GM12865 (cell line): ENCODE results near the gene CLSTN3.
A peak's percentile ranks its signal among the peaks of the same experiment; 100 is the strongest.
"Not testable (repeated sequence)": the region's sequence is repeated elsewhere in the genome, so short reads cannot be mapped to it uniquely, and the experiment has no call there.

Experiments used
- DNase-seq: peaks from one replicate; pipeline ENCODE4 v3.0.0; 2010; ENCODE audit warnings: low read depth
- H3K4me3 ChIP-seq: 2 replicates; pipeline ENCODE4 v1.5.1; 2011; ENCODE audit warnings: mild to moderate bottlenecking, low read depth, low read length, control low read depth
- CTCF ChIP-seq: IDR thresholded peaks from 2 replicates; pipeline ENCODE4 v1.5.1; 2011; ENCODE audit warnings: low read length, control low read depth, low read depth, inconsistent platforms; ENCODE audit not compliant: insufficient read depth; ENCODE audit errors: missing control alignments

The CLSTN3 gene

DNA sequence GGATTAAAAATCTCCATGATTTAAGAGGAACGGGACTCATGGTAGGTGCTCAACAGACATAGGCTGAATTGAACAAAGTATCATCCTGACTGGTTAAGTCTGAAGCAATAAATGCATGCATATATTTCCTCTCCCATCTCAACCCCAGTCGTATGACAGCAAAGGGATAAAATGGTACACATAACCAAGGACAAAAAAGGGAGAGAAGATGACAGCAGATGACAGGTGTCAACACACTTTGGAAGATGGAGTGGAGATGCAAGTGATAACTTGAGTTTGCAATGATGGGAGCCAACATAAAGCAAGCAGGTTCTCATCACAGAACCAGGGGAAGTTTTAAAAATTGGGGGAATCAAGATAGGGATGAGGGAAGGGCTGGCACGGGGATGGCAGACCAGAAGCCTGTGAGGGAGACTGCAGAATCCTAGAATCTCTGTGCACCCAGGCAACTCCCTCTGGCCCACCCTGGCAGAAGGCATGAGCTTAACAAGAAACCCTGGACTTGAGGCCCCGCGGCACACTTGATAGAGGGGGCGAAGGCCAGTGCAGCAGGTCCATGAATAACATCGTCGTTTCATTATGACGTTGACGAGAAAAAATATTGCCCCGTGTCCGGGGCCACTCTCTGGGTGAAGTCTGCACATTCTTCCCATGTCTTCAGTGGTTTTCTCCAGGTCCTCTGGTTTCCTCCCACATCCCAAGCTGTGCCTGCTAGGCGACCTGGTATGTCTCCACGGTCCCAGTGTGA is 26.2 kb upstream of the CLSTN3 start:
- no peak for DNase-seq
- no peak for TF ChIP-seq CTCF
- H3K4me3 ChIP-seq, result no peak overlapping the region

GRCh38 chr12:7106082-7106481 is 24.1 kb upstream of the CLSTN3 start:
- DNase-seq, result no peak
- TF ChIP-seq CTCF, result no peak
- H3K4me3 ChIP-seq, result no peak overlapping the region

DNA sequence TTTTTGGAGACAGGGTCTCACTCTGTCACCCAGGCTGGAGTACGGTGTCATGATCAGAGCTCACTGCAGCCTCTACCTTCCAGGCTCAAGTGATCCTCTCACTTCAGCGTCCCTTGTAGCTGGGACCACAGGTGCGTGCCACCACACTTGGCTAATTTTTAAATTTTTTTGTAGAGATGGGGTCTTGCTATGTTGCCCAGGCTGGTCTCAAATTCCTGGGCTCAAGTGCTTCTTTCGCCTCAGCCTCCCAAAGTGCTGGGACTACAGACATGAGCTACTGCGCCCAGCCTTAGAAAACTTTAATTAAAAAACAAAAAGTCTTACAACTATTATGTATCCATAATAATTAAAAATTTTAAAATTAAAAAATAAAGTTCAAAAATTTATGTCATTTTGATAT is 23.0 kb upstream of the CLSTN3 start:
- not testable (repeated sequence) for DNase-seq
- peak overlapping the region; percentile 93; the same call in 1 of the 2 replicates for H3K4me3 ChIP-seq

DNA sequence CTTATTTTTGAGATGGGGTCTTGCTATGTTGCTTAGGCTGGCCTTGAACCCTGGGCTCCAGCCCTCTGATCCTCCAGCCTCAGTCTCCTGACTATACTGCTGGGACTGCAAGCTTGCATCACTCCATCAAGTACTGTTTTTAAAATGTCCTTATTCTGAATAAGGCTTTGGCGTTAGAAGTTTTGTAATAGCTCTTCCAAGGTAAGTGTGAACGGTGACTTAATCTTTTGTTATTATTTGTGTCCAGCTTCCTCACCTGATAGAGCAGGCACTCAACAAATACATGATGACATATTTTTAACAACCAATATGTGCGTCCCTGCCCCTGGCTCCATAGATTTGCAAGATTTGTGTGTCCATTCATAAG is 22.6 kb upstream of the CLSTN3 start:
- H3K4me3 ChIP-seq, result peak overlapping the region; percentile 93
- peak; percentile 34 for DNase-seq
- no peak for TF ChIP-seq CTCF

GRCh38 chr12:7108003-7108795 is 22.0 kb upstream of the CLSTN3 start:
- peak overlapping the region; percentile 93 for H3K4me3 ChIP-seq
- DNase-seq, result peak; percentile 95
- TF ChIP-seq CTCF, result no peak

- H3K4me3 ChIP-seq, result peak within 1 kb of the TSS; percentile 93
- peak; percentile 85 for DNase-seq
- peak; percentile 95 for TF ChIP-seq CTCF
Measured at GRCh38 chr12:7108796-7109571, 21.2 kb upstream of the CLSTN3 start, which contains the start of gene C1RL. TSS of gene C1RL (minus strand) at chr12:7109214. CDS start at chr12:7109180, 34 bp downstream.

DNA sequence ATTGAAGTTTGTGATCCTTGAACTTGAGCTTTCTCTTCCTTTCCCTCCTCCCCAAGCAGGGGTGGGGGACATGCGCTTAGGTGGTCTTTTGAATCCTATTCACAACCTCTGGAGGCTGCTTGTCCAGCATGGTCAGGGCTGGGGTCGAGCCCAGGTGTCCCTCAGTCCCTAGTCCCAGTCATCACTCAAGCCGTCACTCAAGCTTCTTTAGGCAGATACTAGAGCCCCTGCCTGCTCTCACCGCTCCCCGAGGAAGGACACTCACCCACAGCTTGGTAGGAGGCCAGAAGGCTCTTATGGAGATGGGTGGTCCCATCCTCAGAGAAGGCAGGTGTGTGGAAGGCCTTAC is 20.6 kb upstream of the CLSTN3 start:
- no peak for DNase-seq
- TF ChIP-seq CTCF, result no peak
- H3K4me3 ChIP-seq, result peak overlapping the region; percentile 93
